ENCODE measurements around the gene RSPH4A. TPM values are rescaled to one million over a fixed set of nuclear protein-coding genes. Genes with fewer than 3 reads are reported as not detected.

Gene RSPH4A
- polyA plus RNA-seq: under 1 TPM; 0.12 to 0.54 (median 0.33) TPM
- long read RNA-seq, donor 1: 0 reads
- long read RNA-seq, donor 2: 0 reads
- long read RNA-seq, donor 3: 0 reads
- long read RNA-seq, donor 4: 0 reads
- long read RNA-seq, donor 5: 0 reads
- long read RNA-seq, donor 6: 0 reads
- long read RNA-seq, donor 7: 0 reads
- long read RNA-seq, donor 8: 0 reads
- long read RNA-seq, donor 9: 0 reads
- long read RNA-seq, donor 10: 0 reads

DNA sequence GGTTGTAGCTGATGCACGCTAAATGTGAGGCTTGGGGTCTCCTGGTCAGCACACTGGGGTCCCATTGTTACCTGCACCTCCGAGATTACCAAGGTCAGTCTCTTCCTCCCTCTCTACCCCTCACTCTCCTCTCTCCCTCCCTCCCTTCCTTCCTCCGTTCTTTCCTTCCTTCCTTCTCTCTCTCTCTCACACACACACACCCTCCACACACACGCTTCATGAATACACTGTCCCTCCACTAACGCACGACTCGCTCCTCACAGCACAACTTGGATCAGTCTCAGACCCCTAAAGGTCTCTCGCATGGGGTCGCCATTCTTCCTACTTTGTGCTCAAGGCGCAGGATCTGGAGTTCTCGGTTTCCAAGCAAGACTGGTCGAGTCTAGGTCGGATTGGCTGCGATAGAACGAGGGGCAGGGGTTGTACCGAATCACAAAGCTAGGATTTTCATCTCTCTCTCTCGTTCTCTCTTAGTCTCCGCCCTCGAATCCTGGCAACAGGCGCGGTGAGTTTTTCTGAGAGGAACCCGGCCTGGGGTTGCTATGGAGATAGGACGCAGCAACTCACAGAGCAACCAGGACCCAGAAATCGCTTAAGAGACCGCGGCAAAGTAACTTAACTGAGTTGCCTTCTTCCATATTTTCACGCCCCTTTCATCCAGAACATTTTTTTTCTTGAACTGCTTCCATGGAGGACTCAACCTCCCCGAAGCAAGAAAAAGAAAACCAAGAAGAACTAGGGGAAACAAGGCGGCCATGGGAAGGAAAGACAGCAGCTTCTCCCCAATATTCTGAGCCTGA lies at the start of gene RSPH4A:
Gene RSPH4A (plus strand): TSS at position 543 of the 800 bp plus-strand sequence. CDS start 145 bp downstream, at position 688.
- no peaks in the 10 kb centered on the region for H3K9me3 ChIP-seq (ENCODE audit: control insufficient read depth in 2 of 2, insufficient read depth in 1 of 2, low read depth in 1 of 2, low read length in 1 of 2)
- H3K4me3 ChIP-seq (ENCODE audit: low read depth in 1 of 3, low read length in 3 of 3): peak within 1 kb of the TSS in 2 of 3 donors; percentile 43 to 50
- FAIRE-seq (no peak), DNase-seq (peak; percentile 88 to 92)
- 0 to 1% (median 1%) methylated on average over 29 of the region's 29 CpGs for WGBS, 3 donors
- H3K36me3 ChIP-seq (ENCODE audit: control insufficient read depth in 3 of 3, insufficient read depth in 2 of 3, low read depth in 1 of 3, low read length in 3 of 3): no peaks in the 10 kb centered on the region
- H3K27ac ChIP-seq (ENCODE audit: low read depth in 1 of 3, low read length in 2 of 3): peak within 1 kb of the TSS in 1 of 3 donors; percentile 29
- H3K4me1 ChIP-seq (ENCODE audit: control insufficient read depth in 3 of 3, insufficient read depth in 2 of 3, low read depth in 1 of 3, low read length in 2 of 3): peaks cover 0 to 8% (median 0%) of the 10 kb centered on the region in 3 donors
- H3K27me3 ChIP-seq (ENCODE audit: control insufficient read depth in 3 of 3, insufficient read depth in 3 of 3, low read length in 3 of 3): peaks cover 0 to 28% (median 0%) of the 10 kb centered on the region in 3 donors

DNA sequence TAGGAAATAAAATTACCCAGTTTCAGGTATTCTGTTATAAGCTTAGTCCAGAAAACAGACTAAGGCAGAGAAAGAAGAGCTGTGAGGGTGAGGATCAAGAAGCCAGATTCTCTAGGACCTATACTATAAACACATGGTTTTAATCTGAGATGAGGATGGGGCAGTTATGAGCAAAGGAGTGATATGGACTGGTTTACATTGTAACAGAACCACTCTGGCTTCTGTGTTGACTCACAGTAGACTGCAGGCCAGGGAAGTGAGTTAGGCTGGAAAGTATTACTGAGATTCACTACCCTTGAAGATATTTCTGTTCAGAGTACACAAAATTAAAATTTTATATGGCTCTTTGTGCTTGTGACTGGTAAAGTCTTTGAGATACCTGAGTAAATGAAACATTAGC lies 48.2 kb upstream of the RSPH4A start:
- peaks cover 0 to 8% (median 0%) of the 10 kb centered on the region in 3 donors for H3K27me3 ChIP-seq (ENCODE audit: control insufficient read depth in 3 of 3, insufficient read depth in 3 of 3, low read length in 3 of 3)
- DNase-seq: no peak
- H3K4me3 ChIP-seq (ENCODE audit: low read depth in 1 of 3, low read length in 3 of 3): no peak overlapping the region
- no peaks in the 10 kb centered on the region for H3K36me3 ChIP-seq (ENCODE audit: control insufficient read depth in 3 of 3, insufficient read depth in 2 of 3, low read depth in 1 of 3, low read length in 3 of 3)
- FAIRE-seq: no peak
- H3K27ac ChIP-seq (ENCODE audit: low read depth in 1 of 3, low read length in 2 of 3): no peak overlapping the region
- no peaks in the 10 kb centered on the region for H3K9me3 ChIP-seq (ENCODE audit: control insufficient read depth in 2 of 2, insufficient read depth in 1 of 2, low read depth in 1 of 2, low read length in 1 of 2)
- H3K4me1 ChIP-seq (ENCODE audit: control insufficient read depth in 3 of 3, insufficient read depth in 2 of 3, low read depth in 1 of 3, low read length in 2 of 3): peaks cover 0 to 14% (median 2%) of the 10 kb centered on the region in 3 donors

DNA sequence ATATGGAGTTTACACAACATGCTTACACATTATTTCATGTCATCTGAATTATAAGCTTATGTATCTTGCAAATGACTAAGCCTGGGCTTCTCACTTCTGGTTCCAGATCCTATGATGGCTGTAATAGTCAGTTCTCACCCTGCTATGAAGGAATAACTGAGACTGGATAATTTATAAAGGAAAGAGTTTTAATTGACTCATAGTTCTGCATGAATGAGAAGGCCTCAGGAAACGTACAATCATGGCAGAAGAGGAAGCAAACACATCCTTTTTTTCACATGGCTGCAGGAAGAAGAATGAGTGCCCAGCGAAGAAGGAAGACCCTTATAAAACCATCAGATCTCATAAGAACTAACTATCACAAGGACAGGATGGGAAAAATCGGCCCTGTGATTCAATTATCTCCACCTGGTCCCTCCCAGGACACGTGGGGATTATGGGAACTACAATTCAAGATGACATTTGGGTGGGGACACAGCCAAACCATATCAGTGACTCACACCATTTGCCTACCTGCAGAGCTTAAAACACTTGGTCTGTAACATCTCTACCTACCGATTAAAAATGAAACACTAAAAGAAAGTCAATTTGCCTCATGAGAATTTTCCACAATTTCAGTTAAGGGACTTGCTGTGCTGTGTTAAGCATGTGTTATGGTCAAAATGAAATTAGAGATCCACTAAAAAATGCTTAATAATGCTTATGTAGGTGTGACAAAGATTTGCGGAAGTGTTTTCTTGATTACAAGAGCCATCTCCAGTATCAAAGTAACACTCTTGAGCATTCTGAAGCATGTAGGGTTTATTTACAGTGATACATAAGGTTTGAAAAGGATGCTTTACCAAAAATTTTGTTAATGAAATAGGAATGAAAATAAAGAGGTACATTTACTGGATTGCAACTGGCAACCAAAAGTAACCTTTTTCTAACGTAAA lies 47.2 kb upstream of the RSPH4A start:
- H3K27ac ChIP-seq (ENCODE audit: low read depth in 1 of 3, low read length in 2 of 3): no peak overlapping the region
- 59 to 69% (median 63%) methylated on average over 7 of the region's 7 CpGs for WGBS, 3 donors

DNA sequence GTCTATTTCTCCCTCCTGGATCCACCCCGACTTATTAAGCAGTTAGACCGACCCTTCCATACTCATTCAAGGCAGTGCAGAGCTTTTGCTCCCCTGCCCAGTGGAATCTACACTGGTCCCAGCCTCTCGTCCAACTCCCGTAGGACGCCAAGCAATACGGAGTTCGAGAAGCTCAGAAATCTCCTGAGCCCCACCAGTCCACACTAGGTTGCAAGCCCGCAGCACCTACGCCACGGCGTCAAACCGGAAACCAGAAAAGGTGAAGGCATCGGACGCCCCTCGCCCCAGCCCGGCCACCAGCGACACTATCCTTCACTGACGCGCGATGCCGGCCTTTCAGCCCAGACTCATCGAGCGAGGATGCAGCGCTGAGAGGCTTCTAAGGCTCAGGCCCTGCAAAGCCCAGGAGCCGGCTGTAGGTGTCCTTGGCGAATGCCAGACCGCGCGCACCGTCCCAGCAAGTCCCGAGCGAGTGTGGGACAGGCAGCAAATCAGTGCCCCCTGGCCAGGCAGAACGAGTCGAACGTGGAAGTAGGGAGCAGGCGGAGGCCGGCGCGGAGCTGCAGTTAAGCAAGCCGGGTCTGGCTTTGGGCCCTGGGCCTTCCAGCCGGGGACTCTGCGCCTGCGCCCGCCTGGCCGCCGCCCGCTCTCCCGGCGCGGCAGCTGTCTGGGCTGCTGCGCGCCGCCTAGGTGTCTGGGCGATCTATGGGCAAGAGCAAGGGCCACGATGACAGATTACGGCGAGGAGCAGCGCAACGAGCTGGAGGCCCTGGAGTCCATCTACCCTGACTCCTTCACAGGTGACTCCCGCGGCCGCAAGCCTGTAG lies 45.2 kb upstream of the RSPH4A start, which contains the start of gene RWDD1:
Gene RWDD1 (plus strand): TSS at position 649 of the 827 bp plus-strand sequence. CDS start 79 bp downstream, at position 728.
- H3K36me3 ChIP-seq (ENCODE audit: control insufficient read depth in 3 of 3, insufficient read depth in 2 of 3, low read depth in 1 of 3, low read length in 3 of 3): peaks cover 0 to 5% (median 2%) of the 10 kb centered on the region in 3 donors
- peak within 1 kb of the TSS; percentile 80 to 96 (median 88) for H3K4me3 ChIP-seq (ENCODE audit: low read depth in 1 of 3, low read length in 3 of 3)
- H3K27me3 ChIP-seq (ENCODE audit: control insufficient read depth in 3 of 3, insufficient read depth in 3 of 3, low read length in 3 of 3): no peaks in the 10 kb centered on the region
- FAIRE-seq: no peak
- 0% methylated on average over 46 to 62 of the region's 62 CpGs for WGBS, 3 donors
- H3K27ac ChIP-seq (ENCODE audit: low read depth in 1 of 3, low read length in 2 of 3): peak within 1 kb of the TSS; percentile 89 to 99 (median 95)
- H3K4me1 ChIP-seq (ENCODE audit: control insufficient read depth in 3 of 3, insufficient read depth in 2 of 3, low read depth in 1 of 3, low read length in 2 of 3): peaks cover 0 to 9% (median 2%) of the 10 kb centered on the region in 3 donors
- DNase-seq: peak; percentile 98 to 99
- H3K9me3 ChIP-seq (ENCODE audit: control insufficient read depth in 2 of 2, insufficient read depth in 1 of 2, low read depth in 1 of 2, low read length in 1 of 2): no peaks in the 10 kb centered on the region

More for the DNA sequence above, 47.2 kb upstream of the RSPH4A start:
- H3K36me3 ChIP-seq (ENCODE audit: control insufficient read depth in 3 of 3, insufficient read depth in 2 of 3, low read depth in 1 of 3, low read length in 3 of 3): no peaks in the 10 kb centered on the region
- peaks cover 0 to 11% (median 2%) of the 10 kb centered on the region in 3 donors for H3K4me1 ChIP-seq (ENCODE audit: control insufficient read depth in 3 of 3, insufficient read depth in 2 of 3, low read depth in 1 of 3, low read length in 2 of 3)
- H3K27me3 ChIP-seq (ENCODE audit: control insufficient read depth in 3 of 3, insufficient read depth in 3 of 3, low read length in 3 of 3): peaks cover 0 to 8% (median 0%) of the 10 kb centered on the region in 3 donors
- H3K4me3 ChIP-seq (ENCODE audit: low read depth in 1 of 3, low read length in 3 of 3): no peak overlapping the region
- H3K9me3 ChIP-seq (ENCODE audit: control insufficient read depth in 2 of 2, insufficient read depth in 1 of 2, low read depth in 1 of 2, low read length in 1 of 2): no peaks in the 10 kb centered on the region
- FAIRE-seq (no peak), DNase-seq (no peak)

DNA sequence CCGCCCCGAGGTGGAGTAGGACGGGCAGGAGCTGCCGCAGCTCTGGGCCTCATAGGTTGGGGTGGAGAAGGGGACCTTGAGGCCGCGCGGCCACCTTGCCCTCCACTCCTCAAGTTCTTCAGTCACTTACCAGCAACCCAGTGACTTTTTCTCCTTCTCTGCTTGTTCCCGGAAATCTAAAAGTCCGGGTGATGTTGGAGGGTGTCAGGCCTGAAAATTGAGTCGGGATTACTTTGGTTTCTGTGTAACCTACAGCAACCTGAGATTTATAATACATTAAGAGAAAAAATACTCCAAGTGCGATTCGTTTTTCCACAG lies 44.6 kb upstream of the RSPH4A start:
- peaks cover 0 to 9% (median 2%) of the 10 kb centered on the region in 3 donors for H3K4me1 ChIP-seq (ENCODE audit: control insufficient read depth in 3 of 3, insufficient read depth in 2 of 3, low read depth in 1 of 3, low read length in 2 of 3)

DNA sequence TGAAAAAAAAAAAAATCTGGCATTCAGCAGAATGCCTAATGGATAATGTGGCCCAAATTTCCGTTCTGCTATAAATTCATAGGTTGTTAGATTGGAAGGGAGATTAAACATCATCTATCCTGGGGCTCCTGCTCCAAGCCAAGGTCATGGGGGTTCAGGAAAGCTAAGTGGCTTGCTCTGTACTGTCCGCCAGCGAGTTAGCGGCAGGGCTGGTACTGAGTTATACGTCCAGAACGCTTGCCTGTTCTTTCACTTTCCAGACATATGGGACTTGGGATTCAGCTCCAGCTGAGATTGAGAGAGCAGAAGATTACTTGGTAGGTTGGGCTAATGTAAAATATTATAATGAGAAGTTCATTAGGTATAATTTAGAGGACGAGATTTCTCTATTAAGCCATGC lies 44.1 kb upstream of the RSPH4A start:
- 0 to 4% (median 3%) methylated on average over 7 of the region's 7 CpGs for WGBS, 3 donors
- peak overlapping the region in 2 of 3 donors; percentile 89 to 99 for H3K27ac ChIP-seq (ENCODE audit: low read depth in 1 of 3, low read length in 2 of 3)
- no peak for FAIRE-seq
- H3K36me3 ChIP-seq (ENCODE audit: control insufficient read depth in 3 of 3, insufficient read depth in 2 of 3, low read depth in 1 of 3, low read length in 3 of 3): peaks cover 0 to 5% (median 2%) of the 10 kb centered on the region in 3 donors
- H3K4me1 ChIP-seq (ENCODE audit: control insufficient read depth in 3 of 3, insufficient read depth in 2 of 3, low read depth in 1 of 3, low read length in 2 of 3): peaks cover 0 to 9% (median 2%) of the 10 kb centered on the region in 3 donors
- H3K4me3 ChIP-seq (ENCODE audit: low read depth in 1 of 3, low read length in 3 of 3): peak overlapping the region; percentile 79 to 96 (median 80)
- H3K27me3 ChIP-seq (ENCODE audit: control insufficient read depth in 3 of 3, insufficient read depth in 3 of 3, low read length in 3 of 3): no peaks in the 10 kb centered on the region
- peak; percentile 65 to 69 for DNase-seq
- H3K9me3 ChIP-seq (ENCODE audit: control insufficient read depth in 2 of 2, insufficient read depth in 1 of 2, low read depth in 1 of 2, low read length in 1 of 2): no peaks in the 10 kb centered on the region

More for the DNA sequence above, 44.6 kb upstream of the RSPH4A start:
- FAIRE-seq (no peak), DNase-seq (no peak)
- Histone ChIP-seq H3K4me3 (ENCODE audit: low read depth in 1 of 3, low read length in 3 of 3) (peak overlapping the region; percentile 79 to 96 (median 80)), H3K36me3 (ENCODE audit: control insufficient read depth in 3 of 3, insufficient read depth in 2 of 3, low read depth in 1 of 3, low read length in 3 of 3) (peaks cover 0 to 5% (median 2%) of the 10 kb centered on the region in 3 donors), H3K27me3 (ENCODE audit: control insufficient read depth in 3 of 3, insufficient read depth in 3 of 3, low read length in 3 of 3) (no peaks in the 10 kb centered on the region), H3K9me3 (ENCODE audit: control insufficient read depth in 2 of 2, insufficient read depth in 1 of 2, low read depth in 1 of 2, low read length in 1 of 2) (no peaks in the 10 kb centered on the region), H3K27ac (ENCODE audit: low read depth in 1 of 3, low read length in 2 of 3) (peak overlapping the region; percentile 89 to 99 (median 95))
- 0 to 1% (median 0%) methylated on average over 12 of the region's 12 CpGs for WGBS, 3 donors

DNA sequence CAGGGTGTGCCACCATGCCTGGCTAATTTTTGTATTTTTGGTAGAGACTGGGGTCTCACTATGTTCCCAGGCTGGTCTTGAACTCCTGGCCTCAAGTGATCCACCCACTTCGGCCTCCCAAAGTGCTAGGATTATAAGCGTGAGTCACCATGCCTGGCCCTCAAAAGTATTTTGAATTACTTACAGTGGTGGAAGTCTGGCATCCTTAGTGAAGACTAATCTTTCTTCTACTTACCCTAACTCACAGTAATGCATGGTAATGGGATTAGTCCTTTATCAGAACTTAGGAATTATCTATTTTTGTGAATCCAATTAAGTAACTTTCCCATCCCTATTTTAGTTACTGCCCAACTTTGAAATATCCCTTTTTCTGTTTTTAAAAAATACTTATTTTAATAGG lies 41.1 kb upstream of the RSPH4A start:
- Histone ChIP-seq H3K9me3 (ENCODE audit: control insufficient read depth in 2 of 2, insufficient read depth in 1 of 2, low read depth in 1 of 2, low read length in 1 of 2) (no peaks in the 10 kb centered on the region), H3K36me3 (ENCODE audit: control insufficient read depth in 3 of 3, insufficient read depth in 2 of 3, low read depth in 1 of 3, low read length in 3 of 3) (peaks cover 0 to 5% (median 2%) of the 10 kb centered on the region in 3 donors), H3K4me1 (ENCODE audit: control insufficient read depth in 3 of 3, insufficient read depth in 2 of 3, low read depth in 1 of 3, low read length in 2 of 3) (peaks cover 2 to 6% (median 3%) of the 10 kb centered on the region in 3 donors), H3K27me3 (ENCODE audit: control insufficient read depth in 3 of 3, insufficient read depth in 3 of 3, low read length in 3 of 3) (no peaks in the 10 kb centered on the region), H3K27ac (ENCODE audit: low read depth in 1 of 3, low read length in 2 of 3) (no peak overlapping the region), H3K4me3 (ENCODE audit: low read depth in 1 of 3, low read length in 3 of 3) (no peak overlapping the region)
- 90 to 100% (median 97%) methylated on average over 2 of the region's 2 CpGs for WGBS, 3 donors
- DNase-seq (no peak), FAIRE-seq (no peak)

Data from small intestine (tissue), 16 donors.